ENCODE data around the gene MUC4.

DNA sequence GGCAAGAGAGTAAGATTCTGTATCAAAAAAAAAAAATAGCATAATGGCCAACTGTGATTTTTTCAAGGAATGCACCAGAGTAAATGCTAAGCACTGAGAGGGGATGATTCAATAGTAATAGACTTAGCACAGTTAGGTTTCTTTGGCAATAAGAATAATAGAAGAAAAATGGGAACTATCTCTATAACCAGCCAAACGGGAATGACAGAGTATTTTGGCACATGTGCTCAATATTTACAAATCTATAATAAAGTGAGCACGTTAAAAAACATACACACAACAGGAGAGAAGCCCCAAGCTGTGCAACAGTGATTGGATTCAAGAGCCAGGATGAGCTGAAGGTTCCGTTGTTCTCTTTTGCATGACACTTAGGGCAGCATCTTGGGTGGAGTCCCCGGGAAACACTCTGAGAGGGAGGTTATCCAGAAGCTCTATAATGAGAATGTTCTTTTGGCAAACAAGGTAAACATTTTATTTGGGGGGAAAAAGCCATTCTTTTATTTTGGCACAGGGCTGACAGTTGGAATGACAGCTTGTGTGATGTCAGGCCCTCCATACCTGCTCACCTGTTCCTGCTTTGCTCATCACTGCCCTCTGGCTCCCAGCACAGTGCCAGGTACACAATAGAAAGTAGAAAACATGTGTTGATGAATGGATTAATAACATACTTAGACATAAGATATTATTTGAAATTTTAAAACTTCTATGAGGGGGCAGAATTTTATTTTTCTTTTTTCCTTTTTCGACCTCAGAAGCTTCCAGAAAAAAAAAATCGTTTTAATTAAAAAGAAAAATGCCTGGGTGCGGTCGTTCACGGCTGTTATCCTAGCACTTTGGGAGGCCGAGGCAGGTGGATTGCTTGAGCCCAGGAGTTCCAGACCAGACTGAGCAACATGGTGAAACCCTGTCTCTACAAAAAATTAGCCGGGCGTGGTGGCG is 44.0 kb upstream of the MUC4 start:
- TF ChIP-seq, protein P1, sequence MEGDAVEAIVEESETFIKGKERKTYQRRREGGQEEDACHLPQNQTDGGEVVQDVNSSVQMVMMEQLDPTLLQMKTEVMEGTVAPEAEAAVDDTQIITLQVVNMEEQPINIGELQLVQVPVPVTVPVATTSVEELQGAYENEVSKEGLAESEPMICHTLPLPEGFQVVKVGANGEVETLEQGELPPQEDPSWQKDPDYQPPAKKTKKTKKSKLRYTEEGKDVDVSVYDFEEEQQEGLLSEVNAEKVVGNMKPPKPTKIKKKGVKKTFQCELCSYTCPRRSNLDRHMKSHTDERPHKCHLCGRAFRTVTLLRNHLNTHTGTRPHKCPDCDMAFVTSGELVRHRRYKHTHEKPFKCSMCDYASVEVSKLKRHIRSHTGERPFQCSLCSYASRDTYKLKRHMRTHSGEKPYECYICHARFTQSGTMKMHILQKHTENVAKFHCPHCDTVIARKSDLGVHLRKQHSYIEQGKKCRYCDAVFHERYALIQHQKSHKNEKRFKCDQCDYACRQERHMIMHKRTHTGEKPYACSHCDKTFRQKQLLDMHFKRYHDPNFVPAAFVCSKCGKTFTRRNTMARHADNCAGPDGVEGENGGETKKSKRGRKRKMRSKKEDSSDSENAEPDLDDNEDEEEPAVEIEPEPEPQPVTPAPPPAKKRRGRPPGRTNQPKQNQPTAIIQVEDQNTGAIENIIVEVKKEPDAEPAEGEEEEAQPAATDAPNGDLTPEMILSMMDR (IDR thresholded peaks at IDR 0.05): peak in 2 of 7 experiments; percentile 12 to 31
- TF ChIP-seq POLR2A (IDR thresholded peaks at IDR 0.05): no peak

All from body of pancreas (tissue), 4 donors.